Measurements from ENCODE around the gene IMP4.

Gene IMP4

DNA sequence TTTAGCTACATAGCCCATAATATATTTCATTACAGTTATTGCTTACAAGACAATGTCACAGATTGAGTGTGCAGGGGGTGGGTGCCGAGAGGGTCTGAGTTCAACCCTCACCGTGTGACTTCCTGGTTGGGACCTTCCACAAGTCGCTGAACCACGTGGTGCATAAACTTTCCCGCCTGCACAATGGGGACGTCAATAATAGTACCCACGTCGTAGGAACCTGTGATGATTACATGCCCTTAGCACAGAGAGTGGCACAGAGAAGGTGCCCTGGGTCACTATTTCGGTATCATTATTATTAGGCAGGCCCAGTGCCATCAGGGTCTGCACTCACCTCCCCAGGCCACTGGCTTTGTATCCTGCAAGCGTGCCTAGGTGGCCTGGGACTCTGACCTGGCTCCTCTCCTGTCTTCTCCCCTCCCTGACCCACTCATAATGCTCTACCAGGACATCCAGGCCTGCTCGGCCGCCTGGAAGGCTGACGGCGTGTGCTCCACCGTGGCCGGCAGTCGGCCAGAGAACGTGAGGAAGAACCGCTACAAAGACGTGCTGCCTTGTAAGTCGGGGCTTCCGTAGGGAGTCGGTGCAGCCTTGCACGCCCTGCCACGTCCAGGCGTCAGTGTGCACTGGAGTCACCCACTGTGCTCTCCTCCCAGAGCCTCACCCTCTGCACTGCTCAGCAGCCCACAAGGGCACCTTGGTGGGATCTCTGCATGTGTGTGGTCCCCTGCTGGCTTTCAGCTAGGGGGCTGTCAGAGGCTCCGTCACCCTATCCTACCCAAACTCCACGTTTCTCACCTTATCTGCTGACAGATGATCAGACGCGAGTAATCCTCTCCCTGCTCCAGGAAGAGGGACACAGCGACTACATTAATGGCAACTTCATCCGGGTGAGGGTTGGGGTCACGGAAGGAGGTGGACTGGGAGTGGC is 16.0 kb downstream of the IMP4 start:
- TF ChIP-seq, protein P1, sequence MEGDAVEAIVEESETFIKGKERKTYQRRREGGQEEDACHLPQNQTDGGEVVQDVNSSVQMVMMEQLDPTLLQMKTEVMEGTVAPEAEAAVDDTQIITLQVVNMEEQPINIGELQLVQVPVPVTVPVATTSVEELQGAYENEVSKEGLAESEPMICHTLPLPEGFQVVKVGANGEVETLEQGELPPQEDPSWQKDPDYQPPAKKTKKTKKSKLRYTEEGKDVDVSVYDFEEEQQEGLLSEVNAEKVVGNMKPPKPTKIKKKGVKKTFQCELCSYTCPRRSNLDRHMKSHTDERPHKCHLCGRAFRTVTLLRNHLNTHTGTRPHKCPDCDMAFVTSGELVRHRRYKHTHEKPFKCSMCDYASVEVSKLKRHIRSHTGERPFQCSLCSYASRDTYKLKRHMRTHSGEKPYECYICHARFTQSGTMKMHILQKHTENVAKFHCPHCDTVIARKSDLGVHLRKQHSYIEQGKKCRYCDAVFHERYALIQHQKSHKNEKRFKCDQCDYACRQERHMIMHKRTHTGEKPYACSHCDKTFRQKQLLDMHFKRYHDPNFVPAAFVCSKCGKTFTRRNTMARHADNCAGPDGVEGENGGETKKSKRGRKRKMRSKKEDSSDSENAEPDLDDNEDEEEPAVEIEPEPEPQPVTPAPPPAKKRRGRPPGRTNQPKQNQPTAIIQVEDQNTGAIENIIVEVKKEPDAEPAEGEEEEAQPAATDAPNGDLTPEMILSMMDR (conservative IDR thresholded peaks at IDR 0.05), result no peak
- TF ChIP-seq ZFX (IDR thresholded peaks at IDR 0.05), result no peak
- no peak overlapping the region for H3K27ac ChIP-seq

DNA sequence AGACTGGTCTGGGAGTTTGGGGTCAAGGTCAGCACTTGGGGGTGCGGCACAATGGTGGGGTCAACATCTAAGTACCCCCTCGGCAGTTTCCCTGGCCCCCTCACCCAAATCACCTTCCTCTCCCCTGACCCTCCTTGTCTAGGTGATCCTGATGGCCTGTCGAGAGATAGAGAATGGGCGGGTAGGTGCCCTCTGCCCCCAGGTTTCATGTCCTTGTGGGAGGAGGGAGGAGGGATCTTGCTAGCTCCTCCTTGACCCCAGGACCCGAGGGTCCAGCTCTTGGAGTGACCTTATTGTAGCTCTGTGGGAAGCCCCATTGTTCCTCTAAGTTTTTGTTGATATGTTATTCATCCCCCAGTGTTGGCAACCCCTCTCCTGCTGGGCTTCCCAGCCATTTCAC is 16.8 kb downstream of the IMP4 start:
- TF ChIP-seq, protein P1 (conservative IDR thresholded peaks at IDR 0.05), result no peak
- no peak for TF ChIP-seq ZFX (IDR thresholded peaks at IDR 0.05)
- no peak overlapping the region for H3K27ac ChIP-seq

DNA sequence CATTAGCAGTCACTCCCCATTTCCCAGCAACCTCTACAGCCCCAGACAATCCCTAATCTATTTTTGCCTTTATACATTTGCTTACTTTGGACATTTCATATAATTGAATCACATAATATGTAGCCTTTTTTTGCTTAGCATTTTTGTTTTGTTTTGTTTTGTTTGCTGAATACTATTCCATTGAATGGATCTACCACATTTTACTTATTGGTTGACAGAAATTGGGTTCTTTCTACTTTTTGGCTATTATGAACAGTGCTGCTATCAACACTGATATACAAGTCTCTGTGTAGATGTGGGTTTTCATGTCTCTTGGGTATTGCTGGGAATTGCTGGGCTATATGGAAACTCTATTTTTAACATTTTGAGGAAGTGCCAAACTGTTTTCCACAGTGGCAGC is 20.8 kb downstream of the IMP4 start:
- no peak overlapping the region for H3K27ac ChIP-seq
- TF ChIP-seq, protein P1 (conservative IDR thresholded peaks at IDR 0.05), result no peak
- no peak for TF ChIP-seq ZFX (IDR thresholded peaks at IDR 0.05)

DNA sequence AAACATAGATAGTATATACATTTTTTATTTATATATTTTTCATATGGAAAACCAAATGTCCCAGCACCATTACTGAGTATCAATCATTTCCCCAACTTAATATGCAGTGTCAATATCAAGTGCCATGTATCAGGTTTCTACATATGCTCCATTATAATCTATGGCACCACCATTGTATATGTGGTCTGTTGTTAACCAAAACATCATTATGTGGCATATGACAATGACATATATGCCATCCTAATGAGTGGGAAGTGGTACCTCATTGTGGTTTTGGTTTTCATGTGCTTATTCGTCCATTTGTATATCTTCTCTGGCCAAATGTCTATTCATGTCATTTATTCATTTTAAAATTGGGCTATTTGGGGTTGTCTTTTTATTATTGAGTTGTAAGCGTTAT is 22.4 kb downstream of the IMP4 start:
- TF ChIP-seq, protein P1 (conservative IDR thresholded peaks at IDR 0.05), result no peak
- TF ChIP-seq ZFX (IDR thresholded peaks at IDR 0.05), result no peak
- no peak overlapping the region for H3K27ac ChIP-seq

DNA sequence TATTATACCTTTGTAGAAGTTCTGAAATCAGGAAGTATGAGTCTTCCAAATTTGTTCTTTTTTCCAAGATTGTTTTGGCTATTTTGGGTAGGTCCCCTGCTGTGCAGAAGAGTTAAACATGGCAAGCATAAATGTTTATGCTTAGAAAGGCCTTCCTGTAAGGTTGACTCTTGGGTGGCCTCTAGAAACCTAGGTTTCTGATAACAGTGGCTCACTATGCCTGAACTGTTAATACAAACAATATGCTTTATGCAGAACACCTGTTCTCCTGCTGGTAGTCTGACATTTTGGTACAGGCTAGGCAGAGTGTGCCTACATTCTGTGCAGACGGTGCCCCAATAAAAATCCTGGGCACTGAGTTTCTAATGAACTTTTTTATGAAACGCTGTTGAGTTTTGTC is 23.3 kb downstream of the IMP4 start:
- no peak overlapping the region for H3K27ac ChIP-seq

DNA sequence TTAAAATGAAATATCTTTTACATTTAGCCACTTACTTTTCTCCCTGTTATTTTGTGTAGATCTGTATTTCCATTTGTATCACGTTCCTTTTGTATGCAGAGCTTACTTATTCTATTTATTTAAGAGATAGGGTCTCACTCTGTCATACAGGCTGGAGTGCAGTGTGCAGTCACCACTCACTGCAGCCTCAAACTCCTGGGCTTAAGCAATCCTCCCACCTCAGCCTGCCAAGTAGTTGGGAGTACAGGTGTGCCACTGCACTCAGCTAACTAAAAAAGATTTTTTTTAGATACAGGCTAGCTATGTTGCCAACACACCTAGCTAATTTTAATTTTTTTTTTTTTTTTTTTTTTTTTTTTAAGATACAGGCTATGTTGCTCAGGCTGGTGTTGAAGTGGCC is 24.0 kb downstream of the IMP4 start:
- TF ChIP-seq, protein P1 (conservative IDR thresholded peaks at IDR 0.05), result no peak
- no peak for TF ChIP-seq ZFX (IDR thresholded peaks at IDR 0.05)
- no peak overlapping the region for H3K27ac ChIP-seq

More for the DNA sequence above, 23.3 kb downstream of the IMP4 start:
- no peak for TF ChIP-seq ZFX (IDR thresholded peaks at IDR 0.05)
- TF ChIP-seq, protein P1 (conservative IDR thresholded peaks at IDR 0.05), result no peak

DNA sequence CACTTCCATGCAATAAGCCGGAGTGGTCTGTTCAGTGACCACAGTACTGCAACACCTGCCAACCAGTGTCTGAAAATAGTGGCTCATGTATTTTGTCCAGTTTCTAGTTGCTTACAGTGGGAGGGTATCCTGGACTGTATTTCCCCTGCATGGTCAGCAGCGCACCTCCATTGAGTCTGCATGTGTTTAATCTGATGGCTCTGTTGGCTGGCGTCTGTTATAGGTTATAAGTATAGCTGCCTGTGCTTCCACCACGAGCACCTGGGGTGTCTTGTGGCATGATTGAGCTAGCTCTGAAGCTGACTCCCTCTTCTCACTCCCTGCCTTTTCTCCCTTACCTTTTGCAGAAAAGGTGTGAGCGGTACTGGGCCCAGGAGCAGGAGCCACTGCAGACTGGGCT is 26.1 kb downstream of the IMP4 start:
- no peak overlapping the region for H3K27ac ChIP-seq
- TF ChIP-seq, protein P1 (conservative IDR thresholded peaks at IDR 0.05), result no peak
- TF ChIP-seq ZFX (IDR thresholded peaks at IDR 0.05), result no peak

All from C4-2B (cell line).